Measurements from ENCODE around the gene CCDC18.
"Not testable (repeated sequence)": the region's sequence is repeated elsewhere in the genome, so short reads cannot be mapped to it uniquely, and the experiment has no call there.

The CCDC18 gene

DNA sequence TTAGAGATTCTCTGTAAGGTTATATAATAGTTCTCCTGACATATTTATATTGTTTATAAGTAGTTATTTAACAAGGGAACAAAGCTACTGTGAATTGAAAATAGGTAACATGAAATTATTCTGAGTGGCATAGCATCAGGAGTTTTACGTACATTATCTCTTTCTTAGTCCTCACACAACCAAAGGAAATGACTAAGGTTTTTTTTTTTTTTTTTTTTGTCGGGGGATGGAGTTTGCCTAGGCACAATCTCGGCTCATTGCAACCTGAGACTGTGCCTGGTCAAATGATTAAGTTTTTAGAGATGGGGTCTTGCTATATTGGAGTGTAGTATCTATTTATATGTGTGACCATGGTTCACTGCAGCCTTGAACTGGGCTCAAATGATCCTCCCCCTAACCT lies 25.2 kb upstream of the CCDC18 start:
- Histone ChIP-seq H3K27ac (replicated peaks) (no peak overlapping the region), H3K27me3 (ENCODE audit: insufficient read depth, poor library complexity, severe bottlenecking) (no peaks in the 10 kb centered on the region)

DNA sequence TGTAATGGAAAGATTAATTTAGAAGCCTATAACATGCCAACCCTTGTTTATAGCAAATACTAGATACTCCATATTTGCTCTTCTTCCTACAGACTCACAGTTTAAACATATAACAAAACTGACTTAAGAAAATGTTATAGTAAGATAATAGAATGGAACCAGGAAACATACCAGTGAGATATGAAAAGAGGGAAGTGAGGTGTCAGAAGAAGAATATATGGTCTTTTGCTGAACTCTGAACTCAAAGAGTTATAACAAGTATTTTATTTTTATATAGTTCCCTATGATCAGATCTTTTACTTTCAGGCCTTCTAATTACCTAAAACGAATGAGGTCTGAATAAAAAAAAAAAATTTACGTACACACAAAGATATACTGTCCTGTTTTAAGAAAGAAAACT lies 21.2 kb upstream of the CCDC18 start:
- TF ChIP-seq, protein P1, sequence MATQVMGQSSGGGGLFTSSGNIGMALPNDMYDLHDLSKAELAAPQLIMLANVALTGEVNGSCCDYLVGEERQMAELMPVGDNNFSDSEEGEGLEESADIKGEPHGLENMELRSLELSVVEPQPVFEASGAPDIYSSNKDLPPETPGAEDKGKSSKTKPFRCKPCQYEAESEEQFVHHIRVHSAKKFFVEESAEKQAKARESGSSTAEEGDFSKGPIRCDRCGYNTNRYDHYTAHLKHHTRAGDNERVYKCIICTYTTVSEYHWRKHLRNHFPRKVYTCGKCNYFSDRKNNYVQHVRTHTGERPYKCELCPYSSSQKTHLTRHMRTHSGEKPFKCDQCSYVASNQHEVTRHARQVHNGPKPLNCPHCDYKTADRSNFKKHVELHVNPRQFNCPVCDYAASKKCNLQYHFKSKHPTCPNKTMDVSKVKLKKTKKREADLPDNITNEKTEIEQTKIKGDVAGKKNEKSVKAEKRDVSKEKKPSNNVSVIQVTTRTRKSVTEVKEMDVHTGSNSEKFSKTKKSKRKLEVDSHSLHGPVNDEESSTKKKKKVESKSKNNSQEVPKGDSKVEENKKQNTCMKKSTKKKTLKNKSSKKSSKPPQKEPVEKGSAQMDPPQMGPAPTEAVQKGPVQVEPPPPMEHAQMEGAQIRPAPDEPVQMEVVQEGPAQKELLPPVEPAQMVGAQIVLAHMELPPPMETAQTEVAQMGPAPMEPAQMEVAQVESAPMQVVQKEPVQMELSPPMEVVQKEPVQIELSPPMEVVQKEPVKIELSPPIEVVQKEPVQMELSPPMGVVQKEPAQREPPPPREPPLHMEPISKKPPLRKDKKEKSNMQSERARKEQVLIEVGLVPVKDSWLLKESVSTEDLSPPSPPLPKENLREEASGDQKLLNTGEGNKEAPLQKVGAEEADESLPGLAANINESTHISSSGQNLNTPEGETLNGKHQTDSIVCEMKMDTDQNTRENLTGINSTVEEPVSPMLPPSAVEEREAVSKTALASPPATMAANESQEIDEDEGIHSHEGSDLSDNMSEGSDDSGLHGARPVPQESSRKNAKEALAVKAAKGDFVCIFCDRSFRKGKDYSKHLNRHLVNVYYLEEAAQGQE (IDR thresholded peaks at IDR 0.05; ENCODE audit: insufficient replicate concordance, low read depth), result no peak
- peak; percentile 46; the same call in 1 of the 2 replicates for TF ChIP-seq SPI1 (IDR thresholded peaks at IDR 0.05; ENCODE audit: borderline replicate concordance, low read depth)
- TF ChIP-seq, protein P2, sequence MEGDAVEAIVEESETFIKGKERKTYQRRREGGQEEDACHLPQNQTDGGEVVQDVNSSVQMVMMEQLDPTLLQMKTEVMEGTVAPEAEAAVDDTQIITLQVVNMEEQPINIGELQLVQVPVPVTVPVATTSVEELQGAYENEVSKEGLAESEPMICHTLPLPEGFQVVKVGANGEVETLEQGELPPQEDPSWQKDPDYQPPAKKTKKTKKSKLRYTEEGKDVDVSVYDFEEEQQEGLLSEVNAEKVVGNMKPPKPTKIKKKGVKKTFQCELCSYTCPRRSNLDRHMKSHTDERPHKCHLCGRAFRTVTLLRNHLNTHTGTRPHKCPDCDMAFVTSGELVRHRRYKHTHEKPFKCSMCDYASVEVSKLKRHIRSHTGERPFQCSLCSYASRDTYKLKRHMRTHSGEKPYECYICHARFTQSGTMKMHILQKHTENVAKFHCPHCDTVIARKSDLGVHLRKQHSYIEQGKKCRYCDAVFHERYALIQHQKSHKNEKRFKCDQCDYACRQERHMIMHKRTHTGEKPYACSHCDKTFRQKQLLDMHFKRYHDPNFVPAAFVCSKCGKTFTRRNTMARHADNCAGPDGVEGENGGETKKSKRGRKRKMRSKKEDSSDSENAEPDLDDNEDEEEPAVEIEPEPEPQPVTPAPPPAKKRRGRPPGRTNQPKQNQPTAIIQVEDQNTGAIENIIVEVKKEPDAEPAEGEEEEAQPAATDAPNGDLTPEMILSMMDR (IDR thresholded peaks at IDR 0.05; ENCODE audit: insufficient read depth, low read length), result no peak
- no peak overlapping the region for H3K27ac ChIP-seq (replicated peaks)
- no peak overlapping the region for H3K4me3 ChIP-seq (replicated peaks; ENCODE audit: insufficient read depth, low read length)
- no peaks in the 10 kb centered on the region for H3K27me3 ChIP-seq (ENCODE audit: insufficient read depth, poor library complexity, severe bottlenecking)
- DNase-seq (ENCODE audit: low read depth in 1 of 2, low spot score in 1 of 2), result no peak

More for the DNA sequence above, 25.2 kb upstream of the CCDC18 start:
- no peak overlapping the region for H3K4me3 ChIP-seq (replicated peaks; ENCODE audit: insufficient read depth, low read length)
- no peak for DNase-seq (ENCODE audit: low read depth in 1 of 2, low spot score in 1 of 2)
- TF ChIP-seq GABPA (IDR thresholded peaks at IDR 0.05; ENCODE audit: low read depth) (no peak), POLR2AphosphoS5 (IDR thresholded peaks at IDR 0.05; ENCODE audit: low read depth) (no peak), SPI1 (IDR thresholded peaks at IDR 0.05; ENCODE audit: borderline replicate concordance, low read depth) (no peak)
- TF ChIP-seq, protein P2 (IDR thresholded peaks at IDR 0.05; ENCODE audit: insufficient read depth, low read length), result no peak
- TF ChIP-seq, protein P1 (IDR thresholded peaks at IDR 0.05; ENCODE audit: insufficient replicate concordance, low read depth), result no peak

DNA sequence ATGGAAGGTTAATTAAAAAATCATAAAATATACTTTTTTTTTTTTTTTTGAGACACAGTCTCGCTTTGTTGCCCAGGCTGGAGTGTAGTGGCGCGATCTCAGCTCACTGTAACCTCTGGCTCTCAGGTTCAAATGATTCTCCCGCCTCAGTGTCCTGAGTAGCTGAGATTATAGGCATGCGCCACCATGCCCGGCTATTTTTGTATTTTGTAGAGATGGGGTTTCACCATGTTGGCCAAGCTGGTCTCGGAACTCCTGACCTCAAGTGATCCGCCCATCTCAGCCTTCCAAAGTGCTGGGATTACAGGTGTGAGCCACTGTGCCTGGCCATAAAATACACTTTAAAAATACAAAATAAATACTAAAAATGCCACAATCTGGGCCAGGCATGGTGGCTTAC lies 17.2 kb upstream of the CCDC18 start:
- not testable (repeated sequence) for H3K27me3 ChIP-seq (ENCODE audit: insufficient read depth, poor library complexity, severe bottlenecking); H3K27ac ChIP-seq (replicated peaks); DNase-seq (ENCODE audit: low read depth in 1 of 2, low spot score in 1 of 2); H3K4me3 ChIP-seq (replicated peaks; ENCODE audit: insufficient read depth, low read length)

DNA sequence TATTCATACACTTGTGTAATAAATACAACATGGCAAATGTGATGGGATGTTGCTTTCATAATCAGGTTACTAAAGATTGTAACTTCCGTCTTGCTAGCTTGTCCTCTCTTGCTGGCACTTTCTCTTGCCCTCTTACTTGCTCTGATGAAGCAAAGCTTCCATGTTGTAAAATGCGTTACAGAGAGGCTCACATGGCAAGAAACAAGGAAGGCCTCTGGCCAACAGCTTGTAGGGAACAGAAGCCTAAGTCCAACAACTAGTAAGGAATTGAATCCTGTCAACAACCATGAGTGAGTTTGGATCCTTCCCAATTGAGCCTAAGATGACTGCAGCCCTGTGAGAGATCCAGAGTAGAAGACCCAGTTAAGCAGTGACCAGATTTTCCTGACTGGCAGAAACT lies 15.7 kb upstream of the CCDC18 start:
- DNase-seq (ENCODE audit: low read depth in 1 of 2, low spot score in 1 of 2), result peak in 1 of 2 experiments; percentile 18
- no peak overlapping the region for H3K27ac ChIP-seq (replicated peaks)
- H3K27me3 ChIP-seq (ENCODE audit: insufficient read depth, poor library complexity, severe bottlenecking), result no peaks in the 10 kb centered on the region
- no peak overlapping the region for H3K4me3 ChIP-seq (replicated peaks; ENCODE audit: insufficient read depth, low read length)
- TF ChIP-seq, protein P2 (IDR thresholded peaks at IDR 0.05; ENCODE audit: insufficient read depth, low read length), result no peak
- no peak for TF ChIP-seq SPI1 (IDR thresholded peaks at IDR 0.05; ENCODE audit: borderline replicate concordance, low read depth)
- no peak for TF ChIP-seq GABPA (IDR thresholded peaks at IDR 0.05; ENCODE audit: low read depth)
- TF ChIP-seq, protein P1 (IDR thresholded peaks at IDR 0.05; ENCODE audit: insufficient replicate concordance, low read depth), result no peak
- TF ChIP-seq POLR2AphosphoS5 (IDR thresholded peaks at IDR 0.05; ENCODE audit: low read depth), result no peak

DNA sequence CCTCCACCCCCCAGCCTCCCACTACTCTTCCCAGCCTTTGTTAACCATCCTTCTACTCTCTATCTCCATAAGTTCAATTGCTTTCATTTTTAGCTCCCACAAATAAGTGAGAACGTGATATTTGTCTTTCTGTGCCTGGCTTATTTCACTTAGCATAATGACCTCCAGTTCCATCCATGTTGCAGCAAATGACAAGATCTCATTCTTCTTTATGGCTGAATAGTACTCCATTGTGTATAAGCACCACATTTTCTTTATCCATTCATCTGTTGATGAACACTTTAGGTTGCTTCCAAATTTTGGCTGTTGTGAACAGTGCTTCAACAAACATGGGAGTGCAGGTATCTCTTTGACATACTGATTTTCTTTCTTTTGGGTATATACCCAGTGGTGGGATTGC lies 14.6 kb upstream of the CCDC18 start:
- not testable (repeated sequence) for H3K27me3 ChIP-seq (ENCODE audit: insufficient read depth, poor library complexity, severe bottlenecking); DNase-seq (ENCODE audit: low read depth in 1 of 2, low spot score in 1 of 2); H3K27ac ChIP-seq (replicated peaks); H3K4me3 ChIP-seq (replicated peaks; ENCODE audit: insufficient read depth, low read length)

Data from HL-60 (cell line).